IMR-90 (cell line): ENCODE data around the gene AKAP8L. TPM values are rescaled to one million over a fixed set of nuclear protein-coding genes. Genes with fewer than 3 reads are reported as not detected.
A peak's percentile ranks its signal among the peaks of the same experiment; 100 is the strongest.

ENCODE experiments used
- BHLHE40 ChIP-seq: fragments of 150-350 bp; IDR thresholded peaks from 2 replicates; pipeline ENCODE4 v1.6.1; 2016; ENCODE audit warnings: mild to moderate bottlenecking, low read depth, low read length
- CEBPB ChIP-seq: IDR thresholded peaks from 2 replicates; pipeline ENCODE4 v1.6.1; 2012; ENCODE audit warnings: low read depth, low read length, improper control_type of control experiment
- CHD1 ChIP-seq: IDR thresholded peaks from 2 replicates; pipeline ENCODE4 v1.6.1; 2012; ENCODE audit warnings: low read depth, low read length, improper control_type of control experiment
- ELK1 ChIP-seq: fragments of 150-350 bp; IDR thresholded peaks from 2 replicates; pipeline ENCODE4 v1.6.1; 2016; ENCODE audit warnings: low read depth, mild to moderate bottlenecking, low read length, moderate library complexity, borderline replicate concordance
- MAZ ChIP-seq: IDR thresholded peaks from 2 replicates; pipeline ENCODE4 v1.6.1; 2012; ENCODE audit warnings: low read depth, mild to moderate bottlenecking, low read length, improper control_type of control experiment, moderate library complexity, borderline replicate concordance
- RAD21 ChIP-seq: IDR thresholded peaks from 2 replicates; pipeline ENCODE4 v1.6.1; 2012; ENCODE audit warnings: low read length, improper control_type of control experiment
- RCOR1 ChIP-seq: IDR thresholded peaks from 2 replicates; pipeline ENCODE4 v1.6.1; 2012; ENCODE audit warnings: mild to moderate bottlenecking, low read length, improper control_type of control experiment; ENCODE audit not compliant: insufficient replicate concordance
- RFX5 ChIP-seq: IDR thresholded peaks from 2 replicates; pipeline ENCODE4 v1.8.0; 2012; ENCODE audit warnings: low read depth, mild to moderate bottlenecking, low read length, moderate library complexity
- SMC3 ChIP-seq: fragments of 150-350 bp; IDR thresholded peaks from 2 replicates; pipeline ENCODE4 v1.6.1; 2016; ENCODE audit warnings: low read depth, mild to moderate bottlenecking, antibody characterized with exemption, low read length, moderate library complexity
- polyA plus RNA-seq, 3 experiments: library from polyadenylated mRNA; depleted of rRNA; stranded (reverse); fragments of >200 nt; gene quantifications; 2 replicates each; pipeline ENCODE4 v1.2.3, GENCODE V29; 2012; ENCODE audit warnings: low replicate concordance in 1 of 3
- total RNA-seq: library from RNA; depleted of rRNA; stranded (reverse); fragments of >200 nt; gene quantifications from 2 replicates; pipeline ENCODE4 v1.2.3, GENCODE V29; 2012

AKAP8L gene
- total and polyA plus RNA-seq, 2 of the 4 experiments (the other 2 are of a cell fraction), result 43.1 to 44.6 TPM

DNA sequence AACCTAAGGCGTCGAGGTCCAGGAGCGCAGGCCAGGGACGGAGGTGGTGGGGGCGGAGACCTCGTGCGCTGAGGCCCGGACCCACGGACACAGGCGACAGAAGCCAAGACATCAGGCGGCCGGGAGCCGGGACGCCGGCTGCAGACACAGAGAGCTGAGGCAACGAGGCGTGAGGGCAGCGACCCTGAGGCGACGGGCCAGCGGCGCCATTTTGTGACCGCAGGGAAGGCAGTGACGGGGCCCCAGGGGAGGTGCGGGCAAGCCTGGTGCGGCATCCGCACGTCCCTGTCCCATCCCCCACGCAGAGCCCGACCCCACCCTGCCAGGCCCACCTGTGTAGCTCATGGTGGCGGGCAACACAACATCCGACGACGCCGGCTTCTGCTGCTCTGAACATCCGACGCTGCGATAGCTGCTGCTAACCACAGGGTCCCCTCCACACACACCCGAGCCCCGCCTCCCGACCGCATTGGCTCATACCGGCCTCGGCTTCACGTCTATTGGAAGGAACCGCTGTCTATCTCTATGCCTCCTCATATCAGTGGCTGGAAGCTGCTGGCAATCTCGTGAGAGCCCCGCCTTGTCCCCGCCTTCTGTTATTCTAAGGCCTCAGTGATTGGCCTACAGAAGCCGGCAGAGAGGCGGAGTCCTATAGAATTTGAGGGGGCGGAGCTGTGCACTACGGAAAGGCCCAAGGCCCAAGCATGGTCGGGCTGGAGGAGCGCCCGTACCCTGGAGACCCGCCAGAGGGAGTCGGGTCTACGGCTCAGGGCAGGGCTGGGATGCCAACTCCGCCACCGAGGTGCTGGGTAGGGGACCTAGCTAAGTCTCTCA, at the start of gene AKAP8L (continued):
- TF ChIP-seq ELK1, result 0 out of 2 replicates have a peak, but pooled peaks have one; percentile 5
- peak; percentile 51; the same call in 1 of the 2 replicates for TF ChIP-seq BHLHE40
- TF ChIP-seq RAD21, result peak; percentile 65
- no peak for TF ChIP-seq CEBPB
- no peak for TF ChIP-seq RFX5
- no peak for TF ChIP-seq CHD1
- TF ChIP-seq RCOR1, result no peak
- peak; percentile 69 for TF ChIP-seq SMC3
- TF ChIP-seq MAZ, result peak; percentile 20; the same call in 1 of the 2 replicates
